Sigmoid colon (tissue), 4 donors: Measurements from ENCODE around the gene KCND1.

Experiments
- POLR2AphosphoS5 ChIP-seq, 4 donors: sonication (generic); formaldehyde crosslinking; IDR thresholded peaks; one replicate each; pipeline ENCODE4 v1.6.1; 2017; ENCODE audit warnings: antibody characterized with exemption in 4 of 4
- TF ChIP-seq, protein P1 (sequence below), 4 experiments: fragments of 450-650 bp in 3 of 4; fragments of 200-600 bp in 1 of 4; IDR thresholded peaks; one replicate each; pipeline ENCODE4 v1.5.1; 2016 to 2019; ENCODE audit warnings: antibody characterized with exemption in 4 of 4, mild to moderate bottlenecking in 3 of 4, moderate library complexity in 2 of 4

DNA sequence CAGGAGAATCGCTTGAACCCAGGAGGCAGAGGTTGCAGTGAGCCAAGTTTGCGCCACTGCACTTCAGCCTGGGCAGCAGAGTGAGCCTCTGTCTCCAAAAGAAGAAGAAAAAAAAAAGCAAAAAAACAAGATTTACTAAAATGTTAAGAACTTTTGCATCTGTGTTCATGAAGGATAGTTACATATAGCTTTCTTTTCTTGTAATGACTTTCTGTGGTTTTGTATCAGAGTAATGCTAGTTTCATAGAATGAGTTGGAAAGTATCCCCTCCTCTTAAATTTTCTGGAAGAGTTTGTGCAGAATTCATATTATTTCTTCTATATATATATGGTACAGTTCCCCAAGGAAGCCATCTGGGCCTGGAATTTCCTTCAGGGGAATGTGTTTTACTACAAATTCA lies 47.4 kb upstream of the KCND1 start:
- TF ChIP-seq, protein P1, sequence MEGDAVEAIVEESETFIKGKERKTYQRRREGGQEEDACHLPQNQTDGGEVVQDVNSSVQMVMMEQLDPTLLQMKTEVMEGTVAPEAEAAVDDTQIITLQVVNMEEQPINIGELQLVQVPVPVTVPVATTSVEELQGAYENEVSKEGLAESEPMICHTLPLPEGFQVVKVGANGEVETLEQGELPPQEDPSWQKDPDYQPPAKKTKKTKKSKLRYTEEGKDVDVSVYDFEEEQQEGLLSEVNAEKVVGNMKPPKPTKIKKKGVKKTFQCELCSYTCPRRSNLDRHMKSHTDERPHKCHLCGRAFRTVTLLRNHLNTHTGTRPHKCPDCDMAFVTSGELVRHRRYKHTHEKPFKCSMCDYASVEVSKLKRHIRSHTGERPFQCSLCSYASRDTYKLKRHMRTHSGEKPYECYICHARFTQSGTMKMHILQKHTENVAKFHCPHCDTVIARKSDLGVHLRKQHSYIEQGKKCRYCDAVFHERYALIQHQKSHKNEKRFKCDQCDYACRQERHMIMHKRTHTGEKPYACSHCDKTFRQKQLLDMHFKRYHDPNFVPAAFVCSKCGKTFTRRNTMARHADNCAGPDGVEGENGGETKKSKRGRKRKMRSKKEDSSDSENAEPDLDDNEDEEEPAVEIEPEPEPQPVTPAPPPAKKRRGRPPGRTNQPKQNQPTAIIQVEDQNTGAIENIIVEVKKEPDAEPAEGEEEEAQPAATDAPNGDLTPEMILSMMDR (IDR thresholded peaks at IDR 0.05), result no peak
- TF ChIP-seq POLR2AphosphoS5 (IDR thresholded peaks at IDR 0.05), result no peak
